Mesenchymal stem cell (in vitro differentiated cells and primary cell): ENCODE results near the gene TARBP1.

ENCODE experiments used
- DNase-seq: peaks from one replicate; pipeline ENCODE4 v3.0.0-alpha.2; 2013
- H2AFZ ChIP-seq: one replicate; pipeline ENCODE4 v1.6.1; 2013; ENCODE audit warnings: low read depth, mild to moderate bottlenecking, control low read depth, inconsistent platforms, low read length, moderate library complexity
- H2AK5ac ChIP-seq: 2 replicates; pipeline ENCODE4 v1.6.1; 2013; ENCODE audit warnings: low read length, moderate library complexity, mild to moderate bottlenecking, inconsistent platforms; ENCODE audit not compliant: severe bottlenecking
- H2BK120ac ChIP-seq: one replicate; pipeline ENCODE4 v1.6.1; 2013; ENCODE audit warnings: low read depth, mild to moderate bottlenecking, inconsistent platforms, low read length, moderate library complexity
- H2BK12ac ChIP-seq, 2 experiments: one replicate each; pipeline ENCODE4 v1.6.1; 2013; ENCODE audit warnings: inconsistent platforms in 2 of 2, low read length in 2 of 2, mild to moderate bottlenecking in 2 of 2, moderate library complexity in 2 of 2, control low read depth in 1 of 2
- H2BK15ac ChIP-seq: one replicate; pipeline ENCODE4 v1.6.1; 2013; ENCODE audit warnings: mild to moderate bottlenecking, low read depth, inconsistent platforms; ENCODE audit not compliant: poor library complexity, severe bottlenecking
- H2BK5ac ChIP-seq: 2 replicates; pipeline ENCODE4 v1.6.1; 2013; ENCODE audit warnings: low read depth, mild to moderate bottlenecking, low read length, control low read depth, inconsistent platforms; ENCODE audit not compliant: poor library complexity, severe bottlenecking
- H3K14ac ChIP-seq, 2 experiments: one replicate each; pipeline ENCODE4 v1.6.1; 2013; ENCODE audit warnings: inconsistent platforms in 2 of 2, low read length in 2 of 2, control low read depth in 1 of 2, mild to moderate bottlenecking in 1 of 2, moderate library complexity in 1 of 2
- H3K18ac ChIP-seq, 2 experiments: one replicate each; pipeline ENCODE4 v1.6.1; 2013; ENCODE audit warnings: inconsistent platforms in 2 of 2, low read length in 2 of 2, control low read depth in 1 of 2, low read depth in 1 of 2, mild to moderate bottlenecking in 1 of 2
- H3K23ac ChIP-seq, 2 experiments: one replicate each; pipeline ENCODE4 v1.6.1; 2013; ENCODE audit warnings: inconsistent platforms in 2 of 2, low read length in 2 of 2, mild to moderate bottlenecking in 2 of 2, moderate library complexity in 2 of 2, control low read depth in 1 of 2
- H3K27ac ChIP-seq: 2 replicates; pipeline ENCODE4 v1.5.1; 2013; ENCODE audit warnings: mild to moderate bottlenecking, moderate library complexity, low read length, control low read depth, inconsistent platforms; ENCODE audit not compliant: poor library complexity, severe bottlenecking
- H3K27me3 ChIP-seq, 2 experiments: 2 replicates each; pipeline versions ENCODE4 v1.6.1 to v1.7.0; 2013; ENCODE audit warnings: low read length in 2 of 2, mild to moderate bottlenecking in 2 of 2, moderate library complexity in 2 of 2, control low read depth in 1 of 2, inconsistent platforms in 1 of 2; ENCODE audit not compliant: control insufficient read depth in 1 of 2, insufficient read depth in 1 of 2
- H3K36me3 ChIP-seq, 2 experiments: 2 replicates each; pipeline versions ENCODE4 v1.6.1 to v1.7.0; 2013; ENCODE audit warnings: low read length in 2 of 2, control low read depth in 1 of 2, inconsistent platforms in 1 of 2, low read depth in 1 of 2, mild to moderate bottlenecking in 1 of 2; ENCODE audit not compliant: insufficient read depth in 2 of 2, control insufficient read depth in 1 of 2
- H3K4ac ChIP-seq, 2 experiments: one replicate each; pipeline ENCODE4 v1.6.1; 2013; ENCODE audit warnings: inconsistent platforms in 2 of 2, low read length in 2 of 2, mild to moderate bottlenecking in 2 of 2, moderate library complexity in 2 of 2, control low read depth in 1 of 2, low read depth in 1 of 2
- H3K4me1 ChIP-seq: 2 replicates; pipeline ENCODE4 v1.6.1; 2013; ENCODE audit warnings: low read depth, low read length, control low read depth; ENCODE audit not compliant: control insufficient read depth, insufficient read depth
- H3K4me2 ChIP-seq: 2 replicates; pipeline ENCODE4 v1.6.1; 2013; ENCODE audit warnings: low read length, mild to moderate bottlenecking, inconsistent platforms; ENCODE audit not compliant: poor library complexity, severe bottlenecking
- H3K4me3 ChIP-seq, 2 experiments: 2 replicates each; pipeline versions ENCODE4 v1.5.1 to v1.7.0; 2013; ENCODE audit warnings: low read length in 2 of 2, mild to moderate bottlenecking in 2 of 2, control low read depth in 1 of 2, low read depth in 1 of 2; ENCODE audit not compliant: insufficient read depth in 1 of 2
- H3K79me1 ChIP-seq: replicated peaks from 2 replicates; pipeline ENCODE4 v1.6.1; 2013; ENCODE audit warnings: mild to moderate bottlenecking, control low read depth, low read length, inconsistent platforms; ENCODE audit not compliant: poor library complexity, severe bottlenecking
- H3K9ac ChIP-seq: 2 replicates; pipeline ENCODE4 v1.7.0; 2013; ENCODE audit warnings: mild to moderate bottlenecking, low read length, moderate library complexity
- H3K9me3 ChIP-seq: 2 replicates; pipeline ENCODE4 v1.7.0; 2013; ENCODE audit warnings: mild to moderate bottlenecking, low read length; ENCODE audit not compliant: control insufficient read depth
- H4K8ac ChIP-seq: one replicate; pipeline ENCODE4 v1.6.1; 2013; ENCODE audit warnings: inconsistent platforms, mild to moderate bottlenecking, low read length, moderate library complexity
- H4K91ac ChIP-seq: one replicate; pipeline ENCODE4 v1.6.1; 2013; ENCODE audit warnings: mild to moderate bottlenecking, low read length, inconsistent platforms
- WGBS: methylation state at CpG from one replicate; pipeline ENCODE4 v1.1.7; 2013; ENCODE audit warnings: mixed read lengths; 5-methylcytosine and 5-hydroxymethylcytosine counted together

TARBP1 gene

DNA sequence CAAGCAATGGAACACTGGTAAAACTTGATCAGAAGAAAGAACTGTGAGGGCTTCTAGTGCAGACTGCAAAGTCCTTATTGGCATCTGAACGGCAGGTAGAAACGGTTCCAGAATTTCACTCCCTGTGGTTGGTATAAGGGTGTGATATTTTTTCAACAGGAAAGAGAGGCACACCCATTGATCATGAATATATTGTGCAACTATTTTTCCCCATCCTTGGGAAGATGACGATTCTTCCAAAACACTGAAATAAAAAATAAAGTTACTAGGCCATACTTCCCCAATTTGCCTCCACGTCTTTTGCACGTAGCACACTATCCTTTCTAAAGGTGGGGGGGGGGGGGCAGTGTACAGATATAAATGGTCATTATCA, 49.6 kb downstream of the TARBP1 start:
- no peak overlapping the region for H3K4me3 ChIP-seq
- no peaks in the 10 kb centered on the region for H3K4me1 ChIP-seq
- 97% methylated on average over 5 of the region's 5 CpGs for WGBS
- no peak overlapping the region for H3K27ac ChIP-seq
- H4K8ac ChIP-seq: no peak overlapping the region
- H3K14ac ChIP-seq: no peak overlapping the region
- no peak overlapping the region for H4K91ac ChIP-seq
- no peak overlapping the region for H2AFZ ChIP-seq
- H2BK12ac ChIP-seq: no peak overlapping the region
- H3K79me1 ChIP-seq: peaks cover 2% of the 10 kb centered on the region
- H3K4me2 ChIP-seq: no peak overlapping the region
- H3K9me3 ChIP-seq: no peaks in the 10 kb centered on the region
- H2BK15ac ChIP-seq: no peak overlapping the region
- no peaks in the 10 kb centered on the region for H3K27me3 ChIP-seq
- H3K36me3 ChIP-seq: peaks cover 7 to 73% of the 10 kb centered on the region in 2 experiments
- no peak for DNase-seq
- no peak overlapping the region for H2AK5ac ChIP-seq
- H3K9ac ChIP-seq: no peak overlapping the region
- no peak overlapping the region for H3K18ac ChIP-seq
- H2BK5ac ChIP-seq: no peak overlapping the region
- no peak overlapping the region for H3K23ac ChIP-seq
- no peak overlapping the region for H3K4ac ChIP-seq
- no peak overlapping the region for H2BK120ac ChIP-seq

DNA sequence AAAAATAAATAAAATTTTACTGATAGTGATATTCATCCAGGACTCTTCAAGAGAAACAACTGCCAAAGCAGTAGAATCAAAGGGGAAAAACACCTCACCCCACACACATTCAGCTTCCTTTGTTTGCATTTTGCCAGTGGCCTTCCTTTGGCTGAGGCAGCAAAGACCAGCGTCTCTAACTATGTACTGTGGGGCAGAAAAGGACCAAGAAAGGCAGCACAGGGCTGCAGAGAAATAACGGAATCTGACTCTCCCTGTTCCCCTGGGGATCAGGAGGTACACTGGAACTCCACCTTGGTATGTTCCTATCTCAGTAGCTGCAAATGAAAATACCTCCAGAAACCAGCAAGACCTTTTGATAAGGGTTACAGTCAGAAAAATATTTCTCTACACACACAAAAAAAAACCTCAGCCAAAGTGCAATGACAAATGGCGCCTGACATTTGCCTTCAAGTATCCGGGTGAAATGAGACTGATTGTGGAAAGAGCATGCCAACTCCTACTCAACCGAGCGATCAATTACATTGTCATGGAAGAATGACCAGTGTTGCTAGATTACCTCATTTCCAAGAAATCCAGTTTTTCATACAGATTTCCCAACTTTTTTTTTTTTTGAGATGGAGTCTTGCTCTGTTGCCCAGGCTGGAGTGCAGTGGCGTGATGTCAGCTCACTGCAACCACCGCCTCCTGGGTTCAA, 50.9 kb downstream of the TARBP1 start:
- Histone ChIP-seq H3K36me3 (peaks cover 5 to 78% of the 10 kb centered on the region in 2 experiments), H4K91ac (no peak overlapping the region), H3K27ac (no peak overlapping the region), H2BK15ac (no peak overlapping the region), H2BK120ac (no peak overlapping the region), H3K23ac (no peak overlapping the region), H2AFZ (no peak overlapping the region), H2BK5ac (no peak overlapping the region), H3K4me3 (no peak overlapping the region), H3K4me2 (no peak overlapping the region), H2BK12ac (no peak overlapping the region), H3K27me3 (no peaks in the 10 kb centered on the region), H3K18ac (no peak overlapping the region), H4K8ac (no peak overlapping the region), H2AK5ac (no peak overlapping the region), H3K9me3 (no peaks in the 10 kb centered on the region), H3K4ac (no peak overlapping the region), H3K9ac (no peak overlapping the region), H3K4me1 (no peaks in the 10 kb centered on the region), H3K14ac (no peak overlapping the region), H3K79me1 (no peaks in the 10 kb centered on the region)
- no peak for DNase-seq
- 87% methylated on average over 8 of the region's 8 CpGs for WGBS

DNA sequence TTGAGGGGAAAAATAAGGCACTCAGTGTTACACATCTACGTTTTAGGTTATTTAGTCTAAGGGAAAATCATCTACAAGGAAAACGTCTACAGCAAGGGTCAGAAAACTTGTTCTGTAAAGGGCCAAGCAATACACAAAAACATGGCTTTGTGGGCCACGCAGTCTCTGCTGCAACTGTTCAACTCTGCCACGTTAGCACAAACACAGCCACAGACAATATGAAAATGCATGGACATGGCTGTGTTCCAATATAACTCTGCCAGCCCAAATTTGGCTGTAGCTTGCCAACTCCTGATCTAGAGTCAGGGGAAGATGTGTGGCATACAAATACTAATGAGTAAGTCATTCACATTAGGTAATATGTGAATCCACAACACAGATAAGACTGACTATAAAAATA, 65.0 kb downstream of the TARBP1 start:
- Histone ChIP-seq H3K14ac (no peak overlapping the region), H3K36me3 (peaks cover 10 to 70% of the 10 kb centered on the region in 2 experiments), H2AFZ (no peak overlapping the region), H3K23ac (no peak overlapping the region), H3K4me2 (no peak overlapping the region), H2AK5ac (no peak overlapping the region), H4K8ac (no peak overlapping the region), H3K79me1 (no peaks in the 10 kb centered on the region), H2BK5ac (no peak overlapping the region), H2BK15ac (no peak overlapping the region), H3K27ac (no peak overlapping the region), H3K4me3 (no peak overlapping the region), H3K27me3 (no peaks in the 10 kb centered on the region), H2BK120ac (no peak overlapping the region), H3K4me1 (peaks cover 2% of the 10 kb centered on the region), H3K9me3 (no peaks in the 10 kb centered on the region), H3K18ac (no peak overlapping the region), H3K9ac (no peak overlapping the region), H2BK12ac (no peak overlapping the region), H4K91ac (no peak overlapping the region), H3K4ac (no peak overlapping the region)
- WGBS: 95% methylated on average over 4 of the region's 4 CpGs
- no peak for DNase-seq

DNA sequence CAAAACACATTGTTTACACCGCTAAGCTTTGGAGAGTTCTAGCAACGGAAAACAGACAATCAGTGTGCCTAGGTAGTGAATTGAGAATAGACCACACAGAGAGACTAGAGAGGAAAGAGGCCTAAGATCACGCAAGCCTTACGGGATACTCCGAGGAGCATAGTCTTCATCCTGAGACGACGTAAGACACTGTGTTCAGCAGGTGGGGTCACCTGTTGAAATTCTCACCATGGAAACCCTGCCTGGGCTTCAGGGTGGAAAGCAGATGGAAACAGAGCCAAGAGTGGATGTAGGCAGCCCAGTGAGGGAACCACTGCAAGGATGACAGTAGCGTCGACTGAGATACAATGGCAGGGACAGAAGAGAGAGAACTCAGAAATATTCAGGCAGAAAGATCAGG, 65.5 kb downstream of the TARBP1 start:
- H3K79me1 ChIP-seq: no peaks in the 10 kb centered on the region
- no peak overlapping the region for H3K14ac ChIP-seq
- H3K36me3 ChIP-seq: peaks cover 10 to 74% of the 10 kb centered on the region in 2 experiments
- no peak overlapping the region for H3K23ac ChIP-seq
- DNase-seq: no peak
- no peak overlapping the region for H3K4me3 ChIP-seq
- H3K27me3 ChIP-seq: no peaks in the 10 kb centered on the region
- no peak overlapping the region for H2BK5ac ChIP-seq
- 98% methylated on average over 9 of the region's 9 CpGs for WGBS
- no peak overlapping the region for H3K27ac ChIP-seq
- H3K4me2 ChIP-seq: no peak overlapping the region
- no peak overlapping the region for H4K8ac ChIP-seq
- peaks cover 2% of the 10 kb centered on the region for H3K4me1 ChIP-seq
- no peak overlapping the region for H2AK5ac ChIP-seq
- H3K18ac ChIP-seq: no peak overlapping the region
- no peaks in the 10 kb centered on the region for H3K9me3 ChIP-seq
- H3K4ac ChIP-seq: no peak overlapping the region
- H4K91ac ChIP-seq: no peak overlapping the region
- no peak overlapping the region for H3K9ac ChIP-seq
- no peak overlapping the region for H2BK15ac ChIP-seq
- H2AFZ ChIP-seq: no peak overlapping the region
- no peak overlapping the region for H2BK12ac ChIP-seq
- no peak overlapping the region for H2BK120ac ChIP-seq
